B cell (primary cell): ENCODE data around the gene HOXA3. TPM values are rescaled to one million over a fixed set of nuclear protein-coding genes. Genes with fewer than 3 reads are reported as not detected.

ENCODE experiments used
- ATAC-seq: fragments of 200-7000 bp; cut with Tn5 transposase; one replicate; pipeline ENCODE4 v1.10.0; 2021; ENCODE audit warnings: low read depth, mild to moderate bottlenecking, moderate number of reproducible peaks, moderate library complexity
- CTCF ChIA-PET: fragments of 350-600 bp; sonication (Branson Sonifier 250); formaldehyde crosslinking; loops from one replicate; lab custom pipeline; 2021; ENCODE audit warnings: antibody characterized with exemption, inconsistent platforms; lab: Charles Lee
- POLR2A ChIA-PET: fragments of 350-600 bp; sonication (Branson Sonifier 250); formaldehyde crosslinking; loops from one replicate; lab custom pipeline; 2021; ENCODE audit warnings: antibody characterized with exemption; lab: Charles Lee
- DNase-seq: peaks from one replicate; pipeline ENCODE4 v3.0.0; 2013
- H2AFZ ChIP-seq: 2 replicates; pipeline ENCODE4 v1.6.1; 2012; ENCODE audit warnings: mild to moderate bottlenecking, low read depth, low read length; ENCODE audit not compliant: insufficient read depth, poor library complexity, severe bottlenecking
- H3K27ac ChIP-seq, 2 donors: 1 replicate in 1 of 2; 2 replicates in 1 of 2; pipeline ENCODE4 v1.5.1; 2012 to 2013; ENCODE audit warnings: low read length in 2 of 2, mild to moderate bottlenecking in 2 of 2, moderate library complexity in 1 of 2
- H3K27me3 ChIP-seq, 4 experiments: fragments of 200-600 bp in 1 of 4; sonication (generic) in 1 of 4; replicated peaks in 1 of 4; 1 replicate in 2 of 4; 2 replicates in 2 of 4; pipeline versions ENCODE4 v1.6.1 to v1.7.0; 2013 to 2016; ENCODE audit warnings: low read length in 3 of 4, mild to moderate bottlenecking in 2 of 4, mixed read lengths in 1 of 4, moderate library complexity in 1 of 4; ENCODE audit not compliant: insufficient read depth in 4 of 4, control insufficient read depth in 3 of 4; ENCODE audit errors: control extremely low read depth in 1 of 4
- H3K36me3 ChIP-seq, 2 experiments: replicated peaks in 1 of 2; 1 replicate in 1 of 2; 2 replicates in 1 of 2; pipeline versions ENCODE4 v1.6.1 to v1.7.1; 2013; ENCODE audit warnings: low read length in 1 of 2; ENCODE audit not compliant: insufficient read depth in 2 of 2, control insufficient read depth in 1 of 2; ENCODE audit errors: control extremely low read depth in 1 of 2, extremely low read depth in 1 of 2
- H3K4me1 ChIP-seq, 2 donors: fragments of 200-600 bp in 1 of 2; sonication (generic) in 1 of 2; 1 replicate in 1 of 2; 2 replicates in 1 of 2; pipeline versions ENCODE4 v1.5.1 to v1.6.1; 2013 to 2017; ENCODE audit warnings: low read length in 2 of 2; ENCODE audit not compliant: control insufficient read depth in 2 of 2, insufficient read depth in 2 of 2
- H3K4me2 ChIP-seq: replicated peaks from 2 replicates; pipeline ENCODE3; 2012; ENCODE audit warnings: mild to moderate bottlenecking, low read depth, low read length; ENCODE audit not compliant: poor library complexity, severe bottlenecking
- H3K4me3 ChIP-seq, 5 experiments: fragments of 200-600 bp in 1 of 5; sonication (generic) in 1 of 5; 1 replicate in 3 of 5; 2 replicates in 2 of 5; pipeline versions ENCODE4 v1.5.1 to v1.7.0; 2011 to 2016; ENCODE audit warnings: low read length in 4 of 5, mild to moderate bottlenecking in 4 of 5, low read depth in 2 of 5, control low read depth in 1 of 5, moderate library complexity in 1 of 5; ENCODE audit not compliant: insufficient read depth in 1 of 5; ENCODE audit errors: control extremely low read depth in 1 of 5, extremely low read depth in 1 of 5
- H3K79me2 ChIP-seq: fragments of 200-600 bp; sonication (generic); one replicate; pipeline ENCODE4 v1.6.0; 2016; ENCODE audit warnings: low read length; ENCODE audit not compliant: control insufficient read depth, insufficient read depth
- H3K9ac ChIP-seq: fragments of 200-600 bp; sonication (generic); 2 replicates; pipeline ENCODE4 v1.6.1; 2017; ENCODE audit warnings: mild to moderate bottlenecking, low read length, moderate library complexity
- H3K9me3 ChIP-seq, 3 donors: one replicate each; pipeline versions ENCODE4 v1.6.1 to v1.7.1; 2013; ENCODE audit warnings: low read length in 2 of 3; ENCODE audit not compliant: control insufficient read depth in 2 of 3, insufficient read depth in 1 of 3; ENCODE audit errors: control extremely low read depth in 1 of 3
- H4K20me1 ChIP-seq: 2 replicates; pipeline ENCODE4 v1.6.0; 2012; ENCODE audit warnings: mild to moderate bottlenecking, low read length; ENCODE audit not compliant: insufficient read depth, control insufficient read depth, poor library complexity, severe bottlenecking
- H3K27ac Mint-ChIP-seq: one replicate; pipeline ENCODE4 v1.8.0; 2021; ENCODE audit warnings: mixed read lengths
- H3K27me3 Mint-ChIP-seq: one replicate; pipeline ENCODE4 v1.8.0; 2021; ENCODE audit warnings: mixed read lengths
- H3K4me1 Mint-ChIP-seq: one replicate; pipeline ENCODE4 v1.8.0; 2021; ENCODE audit warnings: mixed read lengths
- H3K4me3 Mint-ChIP-seq: one replicate; pipeline ENCODE4 v1.8.0; 2021; ENCODE audit warnings: mixed read lengths
- H3K9me3 Mint-ChIP-seq: one replicate; pipeline ENCODE4 v1.8.0; 2022; ENCODE audit warnings: mixed read lengths; ENCODE audit not compliant: insufficient read depth
- EZH2 ChIP-seq: IDR thresholded peaks from 2 replicates; pipeline ENCODE4 v1.6.1; 2012; ENCODE audit warnings: borderline replicate concordance, low read depth, mild to moderate bottlenecking, moderate library complexity, low read length; ENCODE audit not compliant: insufficient read depth, poor library complexity, severe bottlenecking
- WGBS: methylation state at CpG from one replicate; pipeline ENCODE4 v1.1.5; 2013; ENCODE audit warnings: missing lambda C conversion rate; ENCODE audit not compliant: insufficient coverage; 5-methylcytosine and 5-hydroxymethylcytosine counted together
- intact Hi-C: fragments of 100-400 bp; cut with micrococcal nuclease; formaldehyde crosslinking; loops from one replicate; pipeline ENCODE4 v1.10.0; 2022
- polyA plus RNA-seq: library from polyadenylated mRNA; depleted of rRNA; stranded (reverse); fragments of >200 nt; gene quantifications from 2 replicates; pipeline ENCODE4 v1.2.3, GENCODE V29; 2012
- total RNA-seq, 2 donors: library from RNA; stranded (reverse); fragments of 120-200 nt in 1 of 2; gene quantifications; 1 replicate in 1 of 2; 2 replicates in 1 of 2; pipeline versions ENCODE4 v1.2.3 to v1.2.4, GENCODE V29; 2013 to 2022
- TF ChIP-seq, protein P1 (sequence below): fragments of 200-600 bp; IDR thresholded peaks from one replicate; pipeline ENCODE4 v1.8.0; 2022; ENCODE audit warnings: antibody characterized with exemption, mild to moderate bottlenecking

Gene HOXA3
- total and polyA plus RNA-seq, 2 donors (not counting 1 experiment from before 2014, with no cell fraction given), result 0.07 TPM; not detected in 1

DNA sequence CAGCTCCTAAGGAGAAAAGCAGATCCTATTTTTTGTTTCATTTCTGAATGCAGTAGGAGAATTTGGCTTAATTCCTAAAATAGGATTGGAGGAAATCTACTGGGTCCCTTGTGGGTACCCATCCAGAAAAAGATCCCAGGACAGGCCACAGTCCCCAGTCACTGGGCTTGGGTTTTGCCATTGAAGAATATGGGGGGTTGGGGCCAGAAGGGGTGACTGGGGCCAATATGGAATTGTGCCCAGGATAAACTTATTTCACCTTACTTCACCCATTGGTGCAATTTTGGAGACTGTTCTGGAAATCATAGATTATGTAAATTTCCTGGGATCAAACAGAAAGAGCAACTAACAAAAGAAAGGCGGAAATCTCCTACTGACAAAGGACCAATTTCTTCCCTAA, 13.9 kb downstream of the HOXA3 start:
- no peak overlapping the region for H3K4me2 ChIP-seq

DNA sequence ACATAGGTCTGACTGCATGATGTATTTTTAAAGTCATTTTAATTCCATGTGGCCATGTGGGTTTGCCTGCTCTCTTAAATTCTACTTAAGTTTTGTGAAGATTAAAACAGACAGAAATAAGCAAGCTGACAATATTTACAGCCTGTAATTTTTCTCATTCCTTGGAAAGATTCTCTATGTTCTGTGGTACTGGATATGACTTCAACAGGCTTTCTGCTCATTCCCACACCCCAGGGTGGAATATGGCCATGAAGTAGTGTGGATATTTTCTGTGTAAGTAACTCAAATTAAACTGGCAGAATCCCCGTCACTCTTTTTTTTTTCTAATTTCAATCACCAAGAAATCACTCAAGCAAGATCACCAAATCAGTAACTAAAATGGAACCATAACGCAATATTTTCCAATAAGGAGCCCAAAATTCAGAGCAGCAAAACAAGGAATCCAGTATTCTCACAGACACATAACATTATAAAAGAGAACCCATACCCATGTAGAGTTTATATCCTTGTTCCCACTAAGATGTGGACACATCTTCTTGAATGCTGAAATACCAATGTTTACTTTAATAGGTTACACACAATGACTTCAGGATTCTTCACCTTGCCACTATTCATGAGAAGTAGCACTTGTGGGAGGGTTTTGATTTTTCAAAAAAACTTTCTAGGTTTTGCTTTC, 14.6 kb downstream of the HOXA3 start:
- H3K4me3 Mint-ChIP-seq, result no peak overlapping the region
- Histone ChIP-seq H3K9me3 (peaks cover 0 to 12% (median 0%) of the 10 kb centered on the region in 3 donors), H3K27me3 (peaks cover 0 to 37% (median 22%) of the 10 kb centered on the region in 4 experiments), H3K79me2 (no peaks in the 10 kb centered on the region), H4K20me1 (no peaks in the 10 kb centered on the region), H2AFZ (no peak overlapping the region), H3K4me2 (no peak overlapping the region), H3K36me3 (no peaks in the 10 kb centered on the region), H3K4me3 (no peak overlapping the region), H3K9ac (no peak overlapping the region), H3K4me1 (no peaks in the 10 kb centered on the region), H3K27ac (no peak overlapping the region)
- H3K4me1 Mint-ChIP-seq, result peaks cover 3% of the 10 kb centered on the region
- intact Hi-C loops, result no loop called here
- H3K27me3 Mint-ChIP-seq, result peaks cover 66% of the 10 kb centered on the region
- TF ChIP-seq, protein P1, sequence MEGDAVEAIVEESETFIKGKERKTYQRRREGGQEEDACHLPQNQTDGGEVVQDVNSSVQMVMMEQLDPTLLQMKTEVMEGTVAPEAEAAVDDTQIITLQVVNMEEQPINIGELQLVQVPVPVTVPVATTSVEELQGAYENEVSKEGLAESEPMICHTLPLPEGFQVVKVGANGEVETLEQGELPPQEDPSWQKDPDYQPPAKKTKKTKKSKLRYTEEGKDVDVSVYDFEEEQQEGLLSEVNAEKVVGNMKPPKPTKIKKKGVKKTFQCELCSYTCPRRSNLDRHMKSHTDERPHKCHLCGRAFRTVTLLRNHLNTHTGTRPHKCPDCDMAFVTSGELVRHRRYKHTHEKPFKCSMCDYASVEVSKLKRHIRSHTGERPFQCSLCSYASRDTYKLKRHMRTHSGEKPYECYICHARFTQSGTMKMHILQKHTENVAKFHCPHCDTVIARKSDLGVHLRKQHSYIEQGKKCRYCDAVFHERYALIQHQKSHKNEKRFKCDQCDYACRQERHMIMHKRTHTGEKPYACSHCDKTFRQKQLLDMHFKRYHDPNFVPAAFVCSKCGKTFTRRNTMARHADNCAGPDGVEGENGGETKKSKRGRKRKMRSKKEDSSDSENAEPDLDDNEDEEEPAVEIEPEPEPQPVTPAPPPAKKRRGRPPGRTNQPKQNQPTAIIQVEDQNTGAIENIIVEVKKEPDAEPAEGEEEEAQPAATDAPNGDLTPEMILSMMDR, result no peak
- TF ChIP-seq EZH2, result no peak
- H3K27ac Mint-ChIP-seq, result no peak overlapping the region
- DNase-seq (no peak), ATAC-seq (no peak)
- H3K9me3 Mint-ChIP-seq, result no peaks in the 10 kb centered on the region
- no CpG with 5 or more reads among the region's 2 CpGs for WGBS
- ChIA-PET CTCF (interaction anchor here (0.8 kb wide), 1 partner anchor 51 kb away, joined by 4 read pairs; no protein-coding TSS in a partner anchor), POLR2A (no interaction called here)

More for the DNA sequence above, 13.9 kb downstream of the HOXA3 start:
- no peak overlapping the region for H3K4me3 Mint-ChIP-seq
- peaks cover 0 to 12% (median 0%) of the 10 kb centered on the region in 3 donors for H3K9me3 ChIP-seq
- H3K27me3 ChIP-seq, result peaks cover 0 to 35% (median 23%) of the 10 kb centered on the region in 4 experiments
- H3K27ac ChIP-seq, result no peak overlapping the region
- no peak overlapping the region for H3K9ac ChIP-seq
- intact Hi-C loops, result no loop called here
- no peaks in the 10 kb centered on the region for H3K9me3 Mint-ChIP-seq
- POLR2A ChIA-PET, result no interaction called here
- no peak for ATAC-seq
- H4K20me1 ChIP-seq, result no peaks in the 10 kb centered on the region
- no peaks in the 10 kb centered on the region for H3K79me2 ChIP-seq
- CTCF ChIA-PET, result interaction anchor here (0.8 kb wide), 1 partner anchor 52 kb away, joined by 4 read pairs; no protein-coding TSS in a partner anchor
- peaks cover 61% of the 10 kb centered on the region for H3K27me3 Mint-ChIP-seq
- no peak for DNase-seq
- peaks cover 4% of the 10 kb centered on the region for H3K4me1 Mint-ChIP-seq
- no peak overlapping the region for H2AFZ ChIP-seq
- H3K4me1 ChIP-seq, result no peaks in the 10 kb centered on the region
- H3K4me3 ChIP-seq, result no peak overlapping the region
- no peak for TF ChIP-seq EZH2
- TF ChIP-seq, protein P1, result no peak
- no CpG with 5 or more reads among the region's 1 CpG for WGBS
- no peak overlapping the region for H3K27ac Mint-ChIP-seq
- H3K36me3 ChIP-seq, result no peaks in the 10 kb centered on the region
